Measurements from ENCODE around the gene TRIM4.

The TRIM4 gene

DNA sequence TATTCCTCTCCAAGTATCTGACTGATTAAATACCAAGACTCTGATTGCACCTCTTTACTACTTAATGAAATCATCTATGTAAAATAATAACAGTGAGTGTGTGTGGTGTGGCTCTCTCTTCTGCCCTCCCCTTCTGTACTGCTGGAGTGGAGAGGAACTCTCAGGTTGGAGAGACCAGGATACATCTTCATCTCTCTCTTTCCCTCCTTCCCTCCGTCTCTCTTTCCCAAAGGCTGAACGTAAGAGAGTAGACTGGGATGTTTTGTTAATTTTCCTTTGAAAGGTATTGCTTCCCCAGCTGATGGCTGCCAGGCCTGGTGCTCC is 10.4 kb upstream of the TRIM4 start:
- H3K4me3 ChIP-seq (ENCODE audit: low read depth, low read length): no peak overlapping the region
- in situ Hi-C loops (cut with HindIII; ENCODE audit: low sequenced_read_pairs): no loop called here

DNA sequence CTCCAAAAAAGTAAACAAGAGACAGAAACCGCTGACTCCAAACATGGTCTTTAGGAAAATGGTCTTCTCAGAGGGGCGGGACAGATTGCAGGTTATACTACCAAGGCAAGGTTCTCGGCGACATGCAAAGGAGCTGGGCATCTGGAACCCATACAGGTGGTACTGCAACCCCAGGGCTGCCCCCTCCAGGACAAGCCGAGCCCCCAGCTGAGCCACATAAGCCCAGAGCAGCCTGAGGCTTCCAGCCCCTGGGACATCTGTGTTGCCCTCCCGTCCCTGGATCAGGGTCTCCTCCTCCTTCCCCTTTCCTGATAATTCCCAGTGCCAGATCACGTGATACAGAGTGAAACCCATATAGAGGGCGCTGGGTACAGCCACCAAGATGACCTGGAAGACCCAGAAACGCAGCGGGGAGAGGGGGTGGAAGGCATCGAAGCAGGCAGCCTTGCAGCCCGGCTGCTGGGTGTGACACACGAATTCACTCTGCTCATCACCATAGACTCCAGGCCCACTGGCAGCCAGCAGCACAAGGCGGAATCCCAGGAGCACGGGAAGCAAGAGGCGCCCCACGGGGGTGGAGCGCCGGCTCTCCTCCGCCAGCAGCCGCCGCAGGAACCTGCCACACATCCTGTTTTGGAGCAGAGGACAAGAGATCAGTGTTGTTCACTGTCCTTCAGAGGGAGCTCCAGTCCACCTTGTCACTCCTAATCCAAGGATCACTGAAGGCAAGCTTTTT is 9.8 kb upstream of the TRIM4 start, which contains the start of gene GJC3:
TSS of gene GJC3 (minus strand) at position 627 of the 736 bp plus-strand sequence. CDS start at position 627, 0 bp downstream.
- DNase-seq (ENCODE audit: low read depth, low spot score): peak; percentile 33
- in situ Hi-C loops (cut with HindIII; ENCODE audit: low sequenced_read_pairs): no loop called here
- H3K4me3 ChIP-seq (ENCODE audit: low read depth, low read length): peak within 1 kb of the TSS; percentile 2
- TF ChIP-seq, protein P1, sequence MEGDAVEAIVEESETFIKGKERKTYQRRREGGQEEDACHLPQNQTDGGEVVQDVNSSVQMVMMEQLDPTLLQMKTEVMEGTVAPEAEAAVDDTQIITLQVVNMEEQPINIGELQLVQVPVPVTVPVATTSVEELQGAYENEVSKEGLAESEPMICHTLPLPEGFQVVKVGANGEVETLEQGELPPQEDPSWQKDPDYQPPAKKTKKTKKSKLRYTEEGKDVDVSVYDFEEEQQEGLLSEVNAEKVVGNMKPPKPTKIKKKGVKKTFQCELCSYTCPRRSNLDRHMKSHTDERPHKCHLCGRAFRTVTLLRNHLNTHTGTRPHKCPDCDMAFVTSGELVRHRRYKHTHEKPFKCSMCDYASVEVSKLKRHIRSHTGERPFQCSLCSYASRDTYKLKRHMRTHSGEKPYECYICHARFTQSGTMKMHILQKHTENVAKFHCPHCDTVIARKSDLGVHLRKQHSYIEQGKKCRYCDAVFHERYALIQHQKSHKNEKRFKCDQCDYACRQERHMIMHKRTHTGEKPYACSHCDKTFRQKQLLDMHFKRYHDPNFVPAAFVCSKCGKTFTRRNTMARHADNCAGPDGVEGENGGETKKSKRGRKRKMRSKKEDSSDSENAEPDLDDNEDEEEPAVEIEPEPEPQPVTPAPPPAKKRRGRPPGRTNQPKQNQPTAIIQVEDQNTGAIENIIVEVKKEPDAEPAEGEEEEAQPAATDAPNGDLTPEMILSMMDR (IDR thresholded peaks at IDR 0.05; ENCODE audit: low read depth, low read length): peak; percentile 36

More for the DNA sequence above, 10.4 kb upstream of the TRIM4 start:
- TF ChIP-seq, protein P1 (IDR thresholded peaks at IDR 0.05; ENCODE audit: low read depth, low read length): no peak
- DNase-seq (ENCODE audit: low read depth, low spot score): no peak

DNA sequence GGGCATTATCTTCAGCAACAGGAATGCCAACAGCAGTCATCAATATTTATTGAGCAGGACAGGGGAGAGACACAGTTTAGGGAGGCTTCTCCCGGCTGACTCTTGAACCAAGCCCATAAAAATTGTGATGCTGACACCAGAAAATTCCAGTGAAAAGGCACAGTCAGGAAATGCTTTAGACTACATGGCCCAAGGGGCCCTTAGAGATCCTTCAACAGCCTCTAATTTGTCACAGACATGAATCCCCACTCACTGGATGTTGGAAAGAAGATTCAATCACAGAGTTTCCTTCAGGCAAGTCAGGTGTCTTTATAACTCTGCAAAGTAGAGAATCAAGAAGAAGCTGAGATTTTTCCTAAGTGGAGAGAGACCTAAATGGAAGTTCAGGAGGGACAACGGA is 8.9 kb upstream of the TRIM4 start:
- H3K4me3 ChIP-seq (ENCODE audit: low read depth, low read length): no peak overlapping the region
- TF ChIP-seq, protein P1 (IDR thresholded peaks at IDR 0.05; ENCODE audit: low read depth, low read length): no peak
- in situ Hi-C loops (cut with HindIII; ENCODE audit: low sequenced_read_pairs): no loop called here
- DNase-seq (ENCODE audit: low read depth, low spot score): no peak

DNA sequence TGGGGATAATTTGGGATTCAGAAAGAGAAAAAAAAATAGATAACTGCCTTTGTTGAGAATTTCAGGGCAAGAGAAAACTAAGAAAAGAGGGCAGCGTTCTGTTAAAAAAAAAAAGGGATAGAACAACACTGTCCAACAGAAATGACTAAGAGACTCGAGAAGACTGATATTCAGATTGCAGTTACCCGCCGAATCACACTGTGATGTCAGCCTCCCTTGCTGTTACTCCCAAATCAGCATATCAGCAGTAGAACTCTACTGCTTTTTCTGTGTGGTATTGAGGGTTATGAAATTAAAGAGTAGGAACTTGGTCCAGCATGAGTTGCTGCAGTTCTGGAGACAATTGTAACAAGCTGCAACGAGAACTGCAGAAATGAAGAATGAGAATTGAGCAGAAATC is 8.2 kb upstream of the TRIM4 start:
- in situ Hi-C loops (cut with HindIII; ENCODE audit: low sequenced_read_pairs): no loop called here

DNA sequence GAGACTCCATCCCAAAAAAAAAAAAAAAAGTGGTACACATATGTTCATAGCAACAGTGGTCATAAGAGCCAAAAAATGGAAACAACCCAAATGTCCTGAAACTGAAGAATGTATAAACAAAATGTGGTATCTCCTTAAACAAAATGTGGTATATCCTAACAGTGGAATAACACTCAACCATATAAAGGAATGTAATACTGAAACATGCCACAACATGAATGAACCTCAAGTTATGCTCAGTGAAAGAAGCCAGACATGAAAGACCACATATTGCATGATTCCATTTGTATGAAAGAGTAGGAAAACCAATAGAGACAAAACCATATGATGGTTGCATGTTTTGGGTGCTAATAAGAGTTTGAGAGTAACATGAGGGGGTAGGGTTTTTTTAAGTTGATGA is 7.0 kb upstream of the TRIM4 start:
- no peak for DNase-seq (ENCODE audit: low read depth, low spot score)
- H3K4me3 ChIP-seq (ENCODE audit: low read depth, low read length): no peak overlapping the region
- in situ Hi-C loops (cut with HindIII; ENCODE audit: low sequenced_read_pairs): no loop called here
- TF ChIP-seq, protein P1 (IDR thresholded peaks at IDR 0.05; ENCODE audit: low read depth, low read length): no peak

More for the DNA sequence above, 8.2 kb upstream of the TRIM4 start:
- TF ChIP-seq, protein P1 (IDR thresholded peaks at IDR 0.05; ENCODE audit: low read depth, low read length): no peak
- H3K4me3 ChIP-seq (ENCODE audit: low read depth, low read length): no peak overlapping the region
- DNase-seq (ENCODE audit: low read depth, low spot score): no peak

DNA sequence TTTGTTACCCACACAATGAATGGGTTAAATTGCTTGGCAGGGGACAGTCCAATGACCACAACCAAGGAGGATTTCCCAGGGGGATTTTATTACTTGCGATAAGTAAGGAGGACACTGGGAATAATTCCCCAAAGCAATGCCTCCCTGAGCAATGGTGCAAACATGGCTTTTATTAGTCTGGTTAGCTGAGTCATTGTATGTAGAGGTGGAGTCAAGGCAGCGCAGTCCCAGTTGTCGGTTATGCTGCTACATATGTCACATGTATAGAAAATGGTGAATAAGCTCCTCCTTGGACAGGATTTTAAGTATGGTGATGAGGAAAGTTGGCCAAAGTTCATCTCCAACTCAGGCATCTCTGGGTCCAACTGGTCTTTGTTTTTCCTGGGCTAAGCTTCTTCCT is 3.9 kb upstream of the TRIM4 start:
- no peak overlapping the region for H3K4me3 ChIP-seq (ENCODE audit: low read depth, low read length)
- in situ Hi-C loops (cut with HindIII; ENCODE audit: low sequenced_read_pairs): no loop called here
- TF ChIP-seq, protein P1 (IDR thresholded peaks at IDR 0.05; ENCODE audit: low read depth, low read length): no peak
- no peak for DNase-seq (ENCODE audit: low read depth, low spot score)

Data from astrocyte of the spinal cord (primary cell).